Measurements from ENCODE around the gene ADARB2.

Gene ADARB2

GRCh38 chr10:1209355-1209979 lies 527.9 kb downstream of the ADARB2 start:
- no peaks in the 10 kb centered on the region for H3K27me3 ChIP-seq
- TF ChIP-seq, protein P1, sequence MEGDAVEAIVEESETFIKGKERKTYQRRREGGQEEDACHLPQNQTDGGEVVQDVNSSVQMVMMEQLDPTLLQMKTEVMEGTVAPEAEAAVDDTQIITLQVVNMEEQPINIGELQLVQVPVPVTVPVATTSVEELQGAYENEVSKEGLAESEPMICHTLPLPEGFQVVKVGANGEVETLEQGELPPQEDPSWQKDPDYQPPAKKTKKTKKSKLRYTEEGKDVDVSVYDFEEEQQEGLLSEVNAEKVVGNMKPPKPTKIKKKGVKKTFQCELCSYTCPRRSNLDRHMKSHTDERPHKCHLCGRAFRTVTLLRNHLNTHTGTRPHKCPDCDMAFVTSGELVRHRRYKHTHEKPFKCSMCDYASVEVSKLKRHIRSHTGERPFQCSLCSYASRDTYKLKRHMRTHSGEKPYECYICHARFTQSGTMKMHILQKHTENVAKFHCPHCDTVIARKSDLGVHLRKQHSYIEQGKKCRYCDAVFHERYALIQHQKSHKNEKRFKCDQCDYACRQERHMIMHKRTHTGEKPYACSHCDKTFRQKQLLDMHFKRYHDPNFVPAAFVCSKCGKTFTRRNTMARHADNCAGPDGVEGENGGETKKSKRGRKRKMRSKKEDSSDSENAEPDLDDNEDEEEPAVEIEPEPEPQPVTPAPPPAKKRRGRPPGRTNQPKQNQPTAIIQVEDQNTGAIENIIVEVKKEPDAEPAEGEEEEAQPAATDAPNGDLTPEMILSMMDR (IDR thresholded peaks at IDR 0.05) = no peak
- H3K4me3 ChIP-seq (ENCODE audit: low read depth in 1 of 2, low read length in 1 of 2) = no peak overlapping the region
- no peaks in the 10 kb centered on the region for H3K4me1 ChIP-seq (ENCODE audit: control insufficient read depth in 1 of 2, insufficient read depth in 1 of 2, low read depth in 1 of 2, low read length in 1 of 2)
- H3K36me3 ChIP-seq = peaks cover 31% of the 10 kb centered on the region
- no peak overlapping the region for H3K27ac ChIP-seq
- no peaks in the 10 kb centered on the region for H3K9me3 ChIP-seq

DNA sequence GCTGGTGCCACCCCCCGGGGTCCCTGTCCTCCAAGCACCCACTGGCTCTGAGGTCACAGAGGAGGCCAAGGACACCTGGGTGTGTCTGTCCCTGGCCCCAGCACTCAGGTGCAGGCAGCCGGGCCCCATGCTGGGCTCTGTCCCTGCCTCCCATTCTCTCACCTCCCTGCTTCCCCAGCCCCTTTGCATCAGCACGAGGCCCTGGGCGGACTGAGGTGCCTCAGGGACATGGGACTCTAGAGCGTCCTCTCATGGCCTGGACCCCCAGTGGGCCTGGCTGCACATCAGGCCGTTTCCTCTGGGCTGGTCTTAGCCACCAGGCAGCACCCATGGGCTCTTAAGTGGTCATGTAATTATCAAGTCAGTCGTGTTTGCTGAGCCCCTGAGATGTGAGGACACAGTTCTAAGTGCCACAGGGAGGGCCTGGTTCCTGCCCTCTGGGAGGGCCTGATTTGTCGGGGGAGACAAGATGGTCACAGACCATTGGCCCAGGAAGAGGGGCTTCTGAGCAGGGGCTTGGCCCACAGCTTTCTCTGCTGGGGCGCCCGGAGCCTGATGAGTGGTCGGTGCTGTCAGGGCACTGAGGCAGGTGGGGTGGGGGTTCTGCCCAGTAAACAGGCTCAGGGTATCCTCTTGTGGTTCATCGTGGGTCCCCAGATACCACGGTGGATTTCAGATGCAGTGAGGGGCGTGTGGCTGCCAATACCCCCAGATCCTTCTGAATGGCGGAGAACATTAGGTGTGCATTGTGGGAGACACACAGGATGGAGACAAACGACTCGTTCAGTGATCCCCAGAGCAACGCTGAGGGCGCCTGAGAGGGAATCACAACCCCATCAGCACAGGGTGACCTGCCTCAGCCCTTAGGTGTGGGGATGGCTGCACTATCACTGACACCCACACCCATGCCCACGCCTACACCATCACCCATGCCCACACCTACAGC lies 528.7 kb downstream of the ADARB2 start:
- TF ChIP-seq, protein P1 (IDR thresholded peaks at IDR 0.05) = no peak
- Histone ChIP-seq H3K36me3 (peaks cover 22% of the 10 kb centered on the region), H3K4me3 (ENCODE audit: low read depth in 1 of 2, low read length in 1 of 2) (no peak overlapping the region), H3K4me1 (ENCODE audit: control insufficient read depth in 1 of 2, insufficient read depth in 1 of 2, low read depth in 1 of 2, low read length in 1 of 2) (no peaks in the 10 kb centered on the region), H3K27ac (no peak overlapping the region), H3K9me3 (no peaks in the 10 kb centered on the region), H3K27me3 (no peaks in the 10 kb centered on the region)

GRCh38 chr10:1206601-1207000 lies 530.7 kb downstream of the ADARB2 start:
- TF ChIP-seq, protein P1 (IDR thresholded peaks at IDR 0.05) = no peak
- Histone ChIP-seq H3K4me3 (ENCODE audit: low read depth in 1 of 2, low read length in 1 of 2) (no peak overlapping the region), H3K36me3 (peaks cover 11% of the 10 kb centered on the region)

GRCh38 chr10:1206101-1206500 lies 531.2 kb downstream of the ADARB2 start:
- Histone ChIP-seq H3K27ac (no peak overlapping the region), H3K4me1 (ENCODE audit: control insufficient read depth in 1 of 2, insufficient read depth in 1 of 2, low read depth in 1 of 2, low read length in 1 of 2) (no peaks in the 10 kb centered on the region), H3K36me3 (peaks cover 11% of the 10 kb centered on the region), H3K27me3 (no peaks in the 10 kb centered on the region), H3K4me3 (ENCODE audit: low read depth in 1 of 2, low read length in 1 of 2) (no peak overlapping the region), H3K9me3 (no peaks in the 10 kb centered on the region)
- TF ChIP-seq, protein P1 (IDR thresholded peaks at IDR 0.05) = no peak

More at GRCh38 chr10:1206601-1207000, 530.7 kb downstream of the ADARB2 start:
- Histone ChIP-seq H3K27me3 (no peaks in the 10 kb centered on the region), H3K27ac (no peak overlapping the region), H3K4me1 (ENCODE audit: control insufficient read depth in 1 of 2, insufficient read depth in 1 of 2, low read depth in 1 of 2, low read length in 1 of 2) (no peaks in the 10 kb centered on the region), H3K9me3 (no peaks in the 10 kb centered on the region)

DNA sequence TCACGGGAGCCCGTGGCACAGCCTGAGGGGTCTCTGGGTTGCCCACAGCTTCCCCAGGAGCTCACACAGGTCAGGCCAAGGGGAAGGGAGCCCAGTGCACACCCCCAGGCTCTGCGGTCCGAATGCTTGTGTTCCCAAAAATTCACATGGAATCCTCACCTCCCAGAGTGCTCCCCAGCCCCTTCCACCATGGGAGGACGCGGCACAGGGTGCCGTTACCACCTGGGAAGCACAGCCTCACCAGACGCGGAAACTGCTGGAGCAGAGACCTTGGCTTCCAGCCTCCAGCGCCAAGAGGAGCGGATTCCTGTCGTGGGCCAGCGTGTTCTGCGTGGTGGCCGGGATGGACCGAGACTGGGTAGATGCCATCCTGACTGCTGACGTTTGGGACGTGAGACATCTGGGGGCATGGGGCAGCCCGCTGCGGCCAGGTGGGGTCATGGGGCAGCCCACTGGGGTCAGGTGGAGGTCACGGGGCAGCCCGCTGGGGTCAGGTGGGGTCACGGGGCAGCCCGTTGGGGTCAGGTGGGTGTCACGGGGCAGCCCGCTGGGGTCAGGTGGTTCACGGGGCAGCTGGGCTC lies 531.8 kb downstream of the ADARB2 start:
- Histone ChIP-seq H3K27me3 (no peaks in the 10 kb centered on the region), H3K4me1 (ENCODE audit: control insufficient read depth in 1 of 2, insufficient read depth in 1 of 2, low read depth in 1 of 2, low read length in 1 of 2) (no peaks in the 10 kb centered on the region), H3K4me3 (ENCODE audit: low read depth in 1 of 2, low read length in 1 of 2) (no peak overlapping the region), H3K27ac (no peak overlapping the region), H3K36me3 (peaks cover 8% of the 10 kb centered on the region), H3K9me3 (no peaks in the 10 kb centered on the region)
- TF ChIP-seq, protein P1 (IDR thresholded peaks at IDR 0.05) = no peak
